GM23338 (cell line): Measurements from ENCODE around the gene FCN1. TPM values are rescaled to one million over a fixed set of nuclear protein-coding genes. Genes with fewer than 3 reads are reported as not detected.

Experiments
- ATAC-seq: fragments of 200-7000 bp; cut with Tn5 transposase; 3 replicates; pipeline ENCODE4 v1.9.1; 2020
- DNase-seq: peaks from one replicate; pipeline ENCODE4 v3.0.0-alpha.2; 2015; ENCODE audit warnings: low spot score
- H2AFZ ChIP-seq: fragments of 200-600 bp; sonication (generic); 2 replicates; pipeline ENCODE4 v1.8.0; 2016; ENCODE audit warnings: antibody characterized with exemption, mild to moderate bottlenecking, moderate library complexity
- H3F3A ChIP-seq: fragments of 200-600 bp; sonication (generic); replicated peaks from 2 replicates; pipeline ENCODE4 v1.8.0; 2017; ENCODE audit warnings: antibody characterized with exemption, mixed run types, low read depth
- H3K27ac ChIP-seq: fragments of 200-600 bp; sonication (generic); 2 replicates; pipeline ENCODE4 v1.6.1; 2016; ENCODE audit warnings: low read depth
- H3K27me3 ChIP-seq: fragments of 200-600 bp; sonication (generic); 2 replicates; pipeline ENCODE4 v1.8.0; 2016; ENCODE audit warnings: mild to moderate bottlenecking, mixed run types, moderate library complexity; ENCODE audit not compliant: insufficient read depth
- H3K36me3 ChIP-seq: fragments of 200-600 bp; sonication (generic); 2 replicates; pipeline ENCODE4 v1.8.0; 2016; ENCODE audit warnings: mild to moderate bottlenecking; ENCODE audit not compliant: insufficient read depth
- H3K4me1 ChIP-seq: fragments of 200-600 bp; sonication (generic); 2 replicates; pipeline ENCODE4 v1.8.0; 2016; ENCODE audit warnings: mild to moderate bottlenecking, moderate library complexity; ENCODE audit not compliant: insufficient read depth
- H3K4me2 ChIP-seq: fragments of 200-600 bp; sonication (generic); 2 replicates; pipeline ENCODE4 v1.7.1; 2017; ENCODE audit warnings: mixed run types
- H3K4me3 ChIP-seq: fragments of 200-600 bp; sonication (generic); 2 replicates; pipeline ENCODE4 v1.6.1; 2016; ENCODE audit warnings: mixed run types
- H3K79me2 ChIP-seq: fragments of 200-600 bp; sonication (generic); replicated peaks from 2 replicates; pipeline ENCODE4 v1.8.0; 2017; ENCODE audit warnings: mild to moderate bottlenecking; ENCODE audit not compliant: insufficient read depth
- H3K9me2 ChIP-seq: fragments of 200-600 bp; sonication (generic); 2 replicates; pipeline ENCODE4 v1.8.0; 2017; ENCODE audit not compliant: insufficient read depth
- H4K20me1 ChIP-seq: fragments of 200-600 bp; sonication (generic); replicated peaks from 2 replicates; pipeline ENCODE4 v1.8.0; 2017; ENCODE audit warnings: mild to moderate bottlenecking; ENCODE audit not compliant: insufficient read depth
- H3K27ac Mint-ChIP-seq: 2 replicates; pipeline ENCODE4 v1.8.0; 2020; ENCODE audit warnings: inconsistent platforms, mild to moderate bottlenecking, moderate library complexity, mixed read lengths
- H3K27me3 Mint-ChIP-seq: 3 replicates; pipeline ENCODE4 v1.8.0; 2022; ENCODE audit warnings: low read depth, mild to moderate bottlenecking, moderate library complexity, mixed read lengths, inconsistent platforms; ENCODE audit not compliant: insufficient read depth, poor library complexity
- H3K36me3 Mint-ChIP-seq: 3 replicates; pipeline ENCODE4 v1.8.0; 2021; ENCODE audit warnings: low read depth, mild to moderate bottlenecking, inconsistent platforms, moderate library complexity, mixed read lengths
- H3K4me1 Mint-ChIP-seq: 3 replicates; pipeline ENCODE4 v1.8.0; 2020; ENCODE audit warnings: mild to moderate bottlenecking, inconsistent platforms, mixed read lengths
- H3K4me3 Mint-ChIP-seq: 3 replicates; pipeline ENCODE4 v1.8.0; 2021; ENCODE audit warnings: moderate library complexity, mild to moderate bottlenecking, inconsistent platforms, mixed read lengths
- H3K9me3 Mint-ChIP-seq: 3 replicates; pipeline ENCODE4 v1.8.0; 2020; ENCODE audit warnings: moderate library complexity, mild to moderate bottlenecking, inconsistent platforms, mixed read lengths
- CREB1 ChIP-seq: fragments of 250-450 bp; sonication (Bioruptor Pico); IDR thresholded peaks from 2 replicates; pipeline ENCODE4 v1.5.0; 2020; ENCODE audit warnings: low read depth, mild to moderate bottlenecking, moderate library complexity
- EZH2 ChIP-seq: fragments of 200-600 bp; sonication (generic); IDR thresholded peaks from one replicate; pipeline ENCODE4 v1.8.0; 2017; ENCODE audit warnings: antibody characterized with exemption, mild to moderate bottlenecking, low read depth; ENCODE audit not compliant: unreplicated experiment
- JUNB ChIP-seq: IDR thresholded peaks from one replicate; pipeline ENCODE4 v1.6.1; 2016; ENCODE audit warnings: antibody characterized with exemption; ENCODE audit not compliant: unreplicated experiment
- NANOG ChIP-seq: IDR thresholded peaks from 2 replicates; pipeline ENCODE4 v1.6.1; 2016; ENCODE audit warnings: antibody characterized with exemption, borderline replicate concordance
- POLR2AphosphoS5 ChIP-seq: IDR thresholded peaks from 2 replicates; pipeline ENCODE4 v1.6.1; 2016; ENCODE audit warnings: antibody characterized with exemption, low read depth
- STAT1 ChIP-seq: IDR thresholded peaks from one replicate; pipeline ENCODE4 v1.6.1; 2016; ENCODE audit warnings: antibody characterized with exemption; ENCODE audit not compliant: unreplicated experiment
- ZNF114 ChIP-seq: fragments of 250-450 bp; sonication (Bioruptor Pico); IDR thresholded peaks from 2 replicates; pipeline ENCODE4 v1.5.0; 2020; ENCODE audit warnings: mild to moderate bottlenecking, moderate library complexity
- ZNF331 ChIP-seq: fragments of 250-450 bp; sonication (Bioruptor Pico); IDR thresholded peaks from 2 replicates; pipeline ENCODE4 v1.5.0; 2020; ENCODE audit warnings: low read depth, mild to moderate bottlenecking, moderate library complexity
- polyA plus RNA-seq: library from polyadenylated mRNA; unstranded; fragments of >200 nt; fragmentation: Nextera tagmentation; extraction: Ambion mirVana; gene quantifications from 2 replicates; pipeline ENCODE4 v1.2.1, GENCODE V29; 2016
- total RNA-seq: library from RNA; depleted of rRNA; stranded (reverse); fragments of >200 nt; shearing (Covaris generic); gene quantifications from 2 replicates; pipeline ENCODE4 v1.2.3, GENCODE V29; 2014
- TF ChIP-seq, protein P1 (sequence below), 2 experiments: fragments of 200-600 bp in 1 of 2; sonication (generic) in 1 of 2; conservative IDR thresholded peaks; 2 replicates each; pipeline versions ENCODE4 v1.5.1 to v1.6.1; 2016 to 2017; ENCODE audit warnings: antibody characterized with exemption in 2 of 2, low read depth in 2 of 2, mild to moderate bottlenecking in 2 of 2, moderate library complexity in 1 of 2
- TF ChIP-seq, protein P2 (sequence below): IDR thresholded peaks from 2 replicates; pipeline ENCODE4 v1.6.1; 2016; ENCODE audit warnings: antibody characterized with exemption
- TF ChIP-seq, protein P3 (sequence below): IDR thresholded peaks from one replicate; pipeline ENCODE4 v1.6.1; 2018; ENCODE audit warnings: antibody characterized with exemption; ENCODE audit not compliant: unreplicated experiment

FCN1 gene
- total and polyA plus RNA-seq, 2 experiments from 2014 or later: not detected

DNA sequence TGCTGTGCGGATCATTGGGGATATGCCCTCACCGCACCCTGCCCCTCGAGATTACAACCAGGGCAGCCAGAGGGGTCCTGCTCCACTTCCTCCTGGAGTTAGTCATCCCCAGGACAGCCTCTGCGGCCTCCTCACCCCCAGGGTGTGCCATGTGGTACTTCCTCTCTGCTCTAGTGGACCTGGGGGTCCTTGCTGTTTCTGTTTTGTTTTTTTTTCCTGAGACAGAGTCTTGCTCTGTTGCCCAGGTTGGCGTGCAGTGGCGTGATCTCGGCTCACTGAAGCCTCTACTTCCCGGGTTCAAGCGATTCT, 5.2 kb upstream of the FCN1 start:
- H3K79me2 ChIP-seq: no peaks in the 10 kb centered on the region
- H3K4me1 ChIP-seq: no peaks in the 10 kb centered on the region
- H3K9me3 Mint-ChIP-seq: peaks cover 15% of the 10 kb centered on the region
- H3K4me1 Mint-ChIP-seq: no peaks in the 10 kb centered on the region
- H3K36me3 Mint-ChIP-seq: peaks cover 4% of the 10 kb centered on the region; the same call in 2 of the 3 replicates
- no peaks in the 10 kb centered on the region for H3K9me2 ChIP-seq
- H3K27ac Mint-ChIP-seq: no peak overlapping the region
- H3K27me3 ChIP-seq: no peaks in the 10 kb centered on the region
- no peak overlapping the region for H2AFZ ChIP-seq
- no peak for TF ChIP-seq ZNF114
- TF ChIP-seq ZNF331 (CRISPR knock-in tag): no peak
- TF ChIP-seq, protein P1, sequence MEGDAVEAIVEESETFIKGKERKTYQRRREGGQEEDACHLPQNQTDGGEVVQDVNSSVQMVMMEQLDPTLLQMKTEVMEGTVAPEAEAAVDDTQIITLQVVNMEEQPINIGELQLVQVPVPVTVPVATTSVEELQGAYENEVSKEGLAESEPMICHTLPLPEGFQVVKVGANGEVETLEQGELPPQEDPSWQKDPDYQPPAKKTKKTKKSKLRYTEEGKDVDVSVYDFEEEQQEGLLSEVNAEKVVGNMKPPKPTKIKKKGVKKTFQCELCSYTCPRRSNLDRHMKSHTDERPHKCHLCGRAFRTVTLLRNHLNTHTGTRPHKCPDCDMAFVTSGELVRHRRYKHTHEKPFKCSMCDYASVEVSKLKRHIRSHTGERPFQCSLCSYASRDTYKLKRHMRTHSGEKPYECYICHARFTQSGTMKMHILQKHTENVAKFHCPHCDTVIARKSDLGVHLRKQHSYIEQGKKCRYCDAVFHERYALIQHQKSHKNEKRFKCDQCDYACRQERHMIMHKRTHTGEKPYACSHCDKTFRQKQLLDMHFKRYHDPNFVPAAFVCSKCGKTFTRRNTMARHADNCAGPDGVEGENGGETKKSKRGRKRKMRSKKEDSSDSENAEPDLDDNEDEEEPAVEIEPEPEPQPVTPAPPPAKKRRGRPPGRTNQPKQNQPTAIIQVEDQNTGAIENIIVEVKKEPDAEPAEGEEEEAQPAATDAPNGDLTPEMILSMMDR (conservative IDR thresholded peaks at IDR 0.05; ENCODE audit: low read depth in 2 of 2): no peak
- no peak for TF ChIP-seq NANOG
- TF ChIP-seq, protein P2, sequence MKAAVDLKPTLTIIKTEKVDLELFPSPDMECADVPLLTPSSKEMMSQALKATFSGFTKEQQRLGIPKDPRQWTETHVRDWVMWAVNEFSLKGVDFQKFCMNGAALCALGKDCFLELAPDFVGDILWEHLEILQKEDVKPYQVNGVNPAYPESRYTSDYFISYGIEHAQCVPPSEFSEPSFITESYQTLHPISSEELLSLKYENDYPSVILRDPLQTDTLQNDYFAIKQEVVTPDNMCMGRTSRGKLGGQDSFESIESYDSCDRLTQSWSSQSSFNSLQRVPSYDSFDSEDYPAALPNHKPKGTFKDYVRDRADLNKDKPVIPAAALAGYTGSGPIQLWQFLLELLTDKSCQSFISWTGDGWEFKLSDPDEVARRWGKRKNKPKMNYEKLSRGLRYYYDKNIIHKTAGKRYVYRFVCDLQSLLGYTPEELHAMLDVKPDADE: no peak
- no peak for TF ChIP-seq POLR2AphosphoS5
- no peak for TF ChIP-seq JUNB
- no peak overlapping the region for H3K4me3 Mint-ChIP-seq
- ATAC-seq: no peak
- H3K4me2 ChIP-seq: no peak overlapping the region
- peaks cover 2% of the 10 kb centered on the region for H3K27me3 Mint-ChIP-seq
- H4K20me1 ChIP-seq: no peaks in the 10 kb centered on the region
- no peaks in the 10 kb centered on the region for H3K36me3 ChIP-seq
- H3K27ac ChIP-seq: no peak overlapping the region
- no peak overlapping the region for H3K4me3 ChIP-seq
- no peak for DNase-seq
- no peaks in the 10 kb centered on the region for H3F3A ChIP-seq

DNA sequence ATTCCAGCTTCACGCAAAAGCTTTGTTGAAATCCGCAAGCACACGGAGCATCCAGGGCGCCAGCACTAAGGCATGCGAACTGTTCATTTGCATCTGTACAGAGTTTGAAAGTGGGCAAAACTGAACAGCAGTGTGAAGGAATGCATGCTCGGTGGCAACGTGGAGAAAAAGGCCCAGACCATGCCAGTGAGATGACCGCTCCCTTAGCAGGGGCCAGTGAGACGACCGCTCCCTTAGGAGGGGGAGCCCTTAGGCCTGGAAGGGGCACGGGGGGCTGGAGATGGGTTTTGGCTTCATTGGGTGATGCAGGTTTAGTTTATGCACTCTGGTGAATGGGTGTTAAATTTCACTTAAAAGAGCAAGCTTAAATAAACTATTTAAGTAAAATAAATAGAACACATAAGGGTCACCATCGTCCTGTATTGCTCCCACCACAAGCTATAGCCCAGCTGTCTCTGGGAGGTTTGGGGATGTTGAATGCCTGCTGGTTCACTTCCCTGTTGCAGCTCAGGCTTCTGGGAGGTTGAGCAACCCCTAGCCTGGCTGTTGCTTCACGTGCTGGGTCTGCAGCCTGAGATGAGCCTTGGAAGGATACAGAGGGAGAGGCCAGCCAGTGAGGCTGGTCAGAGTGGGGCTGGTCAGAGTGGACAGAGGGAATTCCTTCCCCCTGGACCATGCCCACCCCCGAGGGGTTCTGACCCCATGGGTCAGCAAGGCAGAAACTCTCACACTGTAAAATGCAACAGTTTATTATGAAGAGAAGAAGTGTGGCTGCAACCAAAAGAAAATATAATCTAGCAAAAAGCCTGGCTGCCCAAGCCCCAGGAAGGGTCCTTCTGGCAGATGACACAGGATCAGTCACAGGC, 4.6 kb upstream of the FCN1 start:
- ATAC-seq: no peak
- Mint-ChIP-seq H3K9me3 (peaks cover 15% of the 10 kb centered on the region), H3K27me3 (peaks cover 2% of the 10 kb centered on the region), H3K27ac (no peak overlapping the region), H3K4me1 (no peaks in the 10 kb centered on the region), H3K4me3 (no peak overlapping the region), H3K36me3 (peaks cover 4% of the 10 kb centered on the region; the same call in 2 of the 3 replicates)
- H3K27me3 ChIP-seq: no peaks in the 10 kb centered on the region
- H3K4me1 ChIP-seq: no peaks in the 10 kb centered on the region
- no peak overlapping the region for H2AFZ ChIP-seq
- no peaks in the 10 kb centered on the region for H4K20me1 ChIP-seq
- no peak overlapping the region for H3K4me2 ChIP-seq
- no peaks in the 10 kb centered on the region for H3K36me3 ChIP-seq
- H3K27ac ChIP-seq: no peak overlapping the region
- no peaks in the 10 kb centered on the region for H3F3A ChIP-seq
- no peak overlapping the region for H3K4me3 ChIP-seq
- DNase-seq: no peak
- no peaks in the 10 kb centered on the region for H3K9me2 ChIP-seq
- no peaks in the 10 kb centered on the region for H3K79me2 ChIP-seq
- TF ChIP-seq, protein P3, sequence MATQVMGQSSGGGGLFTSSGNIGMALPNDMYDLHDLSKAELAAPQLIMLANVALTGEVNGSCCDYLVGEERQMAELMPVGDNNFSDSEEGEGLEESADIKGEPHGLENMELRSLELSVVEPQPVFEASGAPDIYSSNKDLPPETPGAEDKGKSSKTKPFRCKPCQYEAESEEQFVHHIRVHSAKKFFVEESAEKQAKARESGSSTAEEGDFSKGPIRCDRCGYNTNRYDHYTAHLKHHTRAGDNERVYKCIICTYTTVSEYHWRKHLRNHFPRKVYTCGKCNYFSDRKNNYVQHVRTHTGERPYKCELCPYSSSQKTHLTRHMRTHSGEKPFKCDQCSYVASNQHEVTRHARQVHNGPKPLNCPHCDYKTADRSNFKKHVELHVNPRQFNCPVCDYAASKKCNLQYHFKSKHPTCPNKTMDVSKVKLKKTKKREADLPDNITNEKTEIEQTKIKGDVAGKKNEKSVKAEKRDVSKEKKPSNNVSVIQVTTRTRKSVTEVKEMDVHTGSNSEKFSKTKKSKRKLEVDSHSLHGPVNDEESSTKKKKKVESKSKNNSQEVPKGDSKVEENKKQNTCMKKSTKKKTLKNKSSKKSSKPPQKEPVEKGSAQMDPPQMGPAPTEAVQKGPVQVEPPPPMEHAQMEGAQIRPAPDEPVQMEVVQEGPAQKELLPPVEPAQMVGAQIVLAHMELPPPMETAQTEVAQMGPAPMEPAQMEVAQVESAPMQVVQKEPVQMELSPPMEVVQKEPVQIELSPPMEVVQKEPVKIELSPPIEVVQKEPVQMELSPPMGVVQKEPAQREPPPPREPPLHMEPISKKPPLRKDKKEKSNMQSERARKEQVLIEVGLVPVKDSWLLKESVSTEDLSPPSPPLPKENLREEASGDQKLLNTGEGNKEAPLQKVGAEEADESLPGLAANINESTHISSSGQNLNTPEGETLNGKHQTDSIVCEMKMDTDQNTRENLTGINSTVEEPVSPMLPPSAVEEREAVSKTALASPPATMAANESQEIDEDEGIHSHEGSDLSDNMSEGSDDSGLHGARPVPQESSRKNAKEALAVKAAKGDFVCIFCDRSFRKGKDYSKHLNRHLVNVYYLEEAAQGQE: no peak
- TF ChIP-seq POLR2AphosphoS5 (no peak), EZH2 (no peak), STAT1 (no peak), CREB1 (CRISPR knock-in tag) (no peak)
- TF ChIP-seq, protein P1 (conservative IDR thresholded peaks at IDR 0.05; ENCODE audit: low read depth in 2 of 2): no peak
